Osteoblast (primary cell): ENCODE data around the gene DUSP9. TPM values are rescaled to one million over a fixed set of nuclear protein-coding genes. Genes with fewer than 3 reads are reported as not detected.

Source experiments
- DNase-seq: peaks from one replicate; pipeline ENCODE4 v3.0.0; 2011; ENCODE audit warnings: low spot score, mixed read lengths; ENCODE audit not compliant: insufficient read length; ENCODE audit errors: missing footprints
- H2AFZ ChIP-seq: 2 replicates; pipeline ENCODE4 v1.6.0; 2011; ENCODE audit warnings: mild to moderate bottlenecking, low read length
- H3K27ac ChIP-seq: 2 replicates; pipeline ENCODE4 v1.5.1; 2011; ENCODE audit warnings: mild to moderate bottlenecking, low read depth, low read length, moderate library complexity
- H3K27me3 ChIP-seq: 2 replicates; pipeline ENCODE4 v1.6.0; 2012; ENCODE audit warnings: mild to moderate bottlenecking, control low read depth, inconsistent platforms, low read length, moderate library complexity; ENCODE audit not compliant: insufficient read depth
- H3K36me3 ChIP-seq: 2 replicates; pipeline ENCODE4 v1.5.1; 2011; ENCODE audit warnings: mild to moderate bottlenecking, low read length, control low read depth, moderate library complexity; ENCODE audit not compliant: insufficient read depth
- H3K4me1 ChIP-seq: 2 replicates; pipeline ENCODE4 v1.5.1; 2011; ENCODE audit warnings: mild to moderate bottlenecking, low read length, control low read depth, moderate library complexity; ENCODE audit not compliant: insufficient read depth
- H3K4me2 ChIP-seq: 2 replicates; pipeline ENCODE4 v1.6.0; 2011; ENCODE audit warnings: mild to moderate bottlenecking, low read length; ENCODE audit not compliant: insufficient read depth
- H3K4me3 ChIP-seq: fragments of 200-600 bp; sonication (generic); 3 replicates; pipeline ENCODE4 v1.5.1; 2012; ENCODE audit warnings: mild to moderate bottlenecking, low read length, inconsistent platforms; ENCODE audit not compliant: insufficient read depth
- H3K79me2 ChIP-seq: 2 replicates; pipeline ENCODE4 v1.6.0; 2012; ENCODE audit warnings: mild to moderate bottlenecking, low read length, control low read depth, inconsistent platforms; ENCODE audit not compliant: insufficient read depth
- H3K9me3 ChIP-seq: 2 replicates; pipeline ENCODE4 v1.5.1; 2011; ENCODE audit warnings: low read depth, low read length, control low read depth
- H4K20me1 ChIP-seq: 2 replicates; pipeline ENCODE4 v1.6.0; 2012; ENCODE audit warnings: mild to moderate bottlenecking, low read length, control low read depth; ENCODE audit not compliant: insufficient read depth
- total RNA-seq: library from RNA; depleted of rRNA; stranded (reverse); fragments of >200 nt; gene quantifications from 2 replicates; pipeline ENCODE4 v1.2.3, GENCODE V29; 2012
- TF ChIP-seq, protein P1 (sequence below): IDR thresholded peaks from 2 replicates; pipeline ENCODE4 v1.5.1; 2011; ENCODE audit warnings: mild to moderate bottlenecking, low read depth, low read length, moderate library complexity; ENCODE audit errors: extremely low read depth

DUSP9 gene
- total RNA-seq, 1 donor: under 0.01 TPM

DNA sequence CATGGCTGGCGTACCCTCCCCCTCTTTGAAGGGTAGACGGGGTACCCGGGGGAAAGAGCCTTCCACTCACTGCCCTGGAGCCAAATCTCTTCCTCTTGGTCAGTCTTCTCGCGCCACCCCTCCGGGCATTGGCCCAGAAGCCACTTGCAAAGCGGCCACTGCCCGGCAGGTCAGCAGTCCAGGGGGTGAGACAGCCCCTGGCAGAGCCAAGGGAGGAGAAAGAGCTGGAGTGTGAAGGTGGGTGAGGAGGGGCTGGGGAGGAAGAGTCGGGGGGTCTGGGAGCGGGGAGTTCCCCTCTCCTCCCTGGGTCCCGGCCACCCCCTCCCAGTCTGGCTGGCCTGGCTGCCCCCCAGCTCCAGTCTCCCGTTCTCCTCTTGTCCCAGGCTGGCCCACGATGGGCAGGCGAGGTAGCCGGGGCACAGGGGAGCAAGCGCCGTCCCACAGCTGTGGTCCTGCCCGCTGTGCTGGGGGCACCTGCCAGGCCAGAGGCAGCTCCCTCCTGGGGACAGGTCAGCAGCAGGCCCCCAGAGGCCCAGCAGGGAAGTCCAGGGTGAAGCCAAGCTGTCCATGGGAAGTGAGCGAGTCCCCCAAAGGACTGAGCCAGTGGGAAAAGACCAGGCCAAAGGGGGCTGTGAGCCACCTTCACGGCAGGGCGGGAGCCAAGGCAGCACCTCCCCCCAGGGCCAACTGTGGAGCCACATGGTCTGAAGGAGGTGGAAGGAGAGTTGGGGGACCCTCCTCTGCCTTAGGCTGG lies 21.6 kb upstream of the DUSP9 start:
- TF ChIP-seq, protein P1, sequence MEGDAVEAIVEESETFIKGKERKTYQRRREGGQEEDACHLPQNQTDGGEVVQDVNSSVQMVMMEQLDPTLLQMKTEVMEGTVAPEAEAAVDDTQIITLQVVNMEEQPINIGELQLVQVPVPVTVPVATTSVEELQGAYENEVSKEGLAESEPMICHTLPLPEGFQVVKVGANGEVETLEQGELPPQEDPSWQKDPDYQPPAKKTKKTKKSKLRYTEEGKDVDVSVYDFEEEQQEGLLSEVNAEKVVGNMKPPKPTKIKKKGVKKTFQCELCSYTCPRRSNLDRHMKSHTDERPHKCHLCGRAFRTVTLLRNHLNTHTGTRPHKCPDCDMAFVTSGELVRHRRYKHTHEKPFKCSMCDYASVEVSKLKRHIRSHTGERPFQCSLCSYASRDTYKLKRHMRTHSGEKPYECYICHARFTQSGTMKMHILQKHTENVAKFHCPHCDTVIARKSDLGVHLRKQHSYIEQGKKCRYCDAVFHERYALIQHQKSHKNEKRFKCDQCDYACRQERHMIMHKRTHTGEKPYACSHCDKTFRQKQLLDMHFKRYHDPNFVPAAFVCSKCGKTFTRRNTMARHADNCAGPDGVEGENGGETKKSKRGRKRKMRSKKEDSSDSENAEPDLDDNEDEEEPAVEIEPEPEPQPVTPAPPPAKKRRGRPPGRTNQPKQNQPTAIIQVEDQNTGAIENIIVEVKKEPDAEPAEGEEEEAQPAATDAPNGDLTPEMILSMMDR: no peak
- H3K4me2 ChIP-seq: no peak overlapping the region
- H3K27ac ChIP-seq: no peak overlapping the region
- no peaks in the 10 kb centered on the region for H3K9me3 ChIP-seq
- no peaks in the 10 kb centered on the region for H4K20me1 ChIP-seq
- H3K36me3 ChIP-seq: no peaks in the 10 kb centered on the region
- H3K4me3 ChIP-seq: no peak overlapping the region
- no peaks in the 10 kb centered on the region for H3K79me2 ChIP-seq
- H2AFZ ChIP-seq: no peak overlapping the region
- H3K4me1 ChIP-seq: no peaks in the 10 kb centered on the region
- DNase-seq: peak; percentile 77
- H3K27me3 ChIP-seq: peaks cover 3% of the 10 kb centered on the region

DNA sequence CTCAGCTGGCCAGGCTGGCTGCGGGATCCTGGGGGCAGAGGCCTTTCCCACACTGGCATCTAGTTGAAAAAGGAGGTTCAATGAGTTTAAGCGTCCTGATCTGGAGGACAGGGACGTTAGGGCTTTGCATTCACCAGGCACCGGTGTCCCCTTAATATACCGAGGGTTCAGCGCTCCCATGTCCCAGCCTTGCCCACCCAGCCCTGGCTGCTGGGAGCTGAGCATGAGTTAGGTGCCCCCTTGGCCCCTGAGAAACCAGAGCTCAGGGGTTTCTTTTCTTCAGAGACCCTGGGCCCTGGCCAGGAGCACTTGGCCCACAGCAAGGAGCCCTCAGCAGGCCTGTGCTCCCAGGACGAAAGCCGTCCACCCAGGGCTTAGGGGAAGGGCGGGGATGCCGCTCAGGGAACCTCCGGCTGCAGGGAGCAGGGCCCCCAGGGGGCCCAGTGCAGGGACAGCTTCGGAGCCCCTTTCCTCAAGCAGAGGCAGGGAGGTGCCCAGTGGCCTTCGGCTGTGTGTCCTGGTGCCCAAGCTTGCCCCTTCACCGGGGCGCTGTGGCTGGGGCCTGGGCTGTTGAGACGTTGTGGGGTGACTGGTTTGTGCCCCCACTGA lies 20.9 kb upstream of the DUSP9 start:
- Histone ChIP-seq H3K36me3 (no peaks in the 10 kb centered on the region), H3K4me2 (no peak overlapping the region), H3K4me1 (no peaks in the 10 kb centered on the region), H3K27ac (no peak overlapping the region), H3K27me3 (peaks cover 3% of the 10 kb centered on the region), H3K9me3 (peaks cover 2% of the 10 kb centered on the region), H3K79me2 (no peaks in the 10 kb centered on the region), H3K4me3 (no peak overlapping the region), H2AFZ (no peak overlapping the region), H4K20me1 (no peaks in the 10 kb centered on the region)
- TF ChIP-seq, protein P1: no peak
- DNase-seq: peak; percentile 60

DNA sequence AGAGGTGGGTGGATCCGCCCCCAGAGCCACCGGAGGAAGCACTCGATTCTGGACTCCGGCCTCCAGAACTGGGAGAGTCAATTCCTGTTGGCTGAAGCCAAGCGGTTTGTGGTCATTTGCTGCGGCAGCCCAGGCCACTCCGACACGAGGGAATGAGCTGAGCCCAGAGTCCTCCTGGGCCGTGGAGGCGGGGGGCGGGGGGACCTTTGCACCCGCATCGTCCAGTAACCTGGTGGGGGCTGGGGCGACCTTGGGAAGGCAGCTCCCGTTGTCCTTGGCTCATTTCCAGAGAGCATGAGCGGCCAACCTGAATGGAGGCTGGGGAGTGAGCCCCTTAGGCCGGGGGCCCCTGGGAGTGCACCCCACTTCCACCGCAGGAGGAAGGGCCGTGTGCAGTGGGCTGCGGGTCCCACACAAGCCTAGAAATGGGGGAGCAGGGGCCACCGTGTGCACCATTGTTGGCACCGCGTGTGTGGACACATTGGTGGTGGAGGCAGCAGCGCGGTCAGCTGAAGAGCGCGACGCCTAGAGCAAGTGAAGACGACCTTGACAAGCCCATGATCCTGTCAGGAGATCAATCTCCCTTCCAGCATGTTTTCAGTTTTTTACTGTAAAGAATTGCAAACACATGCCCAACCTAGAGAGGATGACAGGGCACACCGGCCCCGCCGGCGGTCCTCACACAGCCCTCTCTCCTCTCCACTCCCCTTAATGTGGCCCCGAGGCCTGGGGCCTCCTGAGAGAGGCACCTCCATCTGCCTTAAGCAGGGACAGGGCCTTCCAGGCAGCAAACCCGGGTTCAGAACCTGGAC lies 19.9 kb upstream of the DUSP9 start:
- Histone ChIP-seq H3K27me3 (peaks cover 3% of the 10 kb centered on the region), H3K9me3 (peaks cover 7% of the 10 kb centered on the region), H3K36me3 (no peaks in the 10 kb centered on the region), H3K4me3 (no peak overlapping the region), H2AFZ (no peak overlapping the region), H3K27ac (no peak overlapping the region), H3K4me1 (no peaks in the 10 kb centered on the region), H4K20me1 (no peaks in the 10 kb centered on the region), H3K79me2 (no peaks in the 10 kb centered on the region), H3K4me2 (no peak overlapping the region)
- DNase-seq: no peak
- TF ChIP-seq, protein P1: no peak
